Chondrocyte (in vitro differentiated cells): ENCODE measurements around the gene NR5A2. TPM values are rescaled to one million over a fixed set of nuclear protein-coding genes. Genes with fewer than 3 reads are reported as not detected.

Experiments
- DNase-seq: peaks from one replicate; pipeline ENCODE4 v3.0.0; 2021; ENCODE audit warnings: mixed read lengths, low spot score
- H3K27ac Mint-ChIP-seq: one replicate; pipeline ENCODE4 v1.8.0; 2021; ENCODE audit warnings: mild to moderate bottlenecking, moderate library complexity, mixed read lengths; ENCODE audit not compliant: unreplicated experiment
- H3K27me3 Mint-ChIP-seq: 2 replicates; pipeline ENCODE4 v1.8.0; 2021; ENCODE audit warnings: low read depth, mixed read lengths
- H3K36me3 Mint-ChIP-seq: 2 replicates; pipeline ENCODE4 v1.8.0; 2021; ENCODE audit warnings: low read depth, mixed read lengths
- H3K4me1 Mint-ChIP-seq: 2 replicates; pipeline ENCODE4 v1.8.0; 2021; ENCODE audit warnings: low read depth, mild to moderate bottlenecking, mixed read lengths
- H3K4me3 Mint-ChIP-seq: one replicate; pipeline ENCODE4 v1.8.0; 2021; ENCODE audit warnings: mild to moderate bottlenecking, moderate library complexity, mixed read lengths; ENCODE audit not compliant: unreplicated experiment
- H3K9me3 Mint-ChIP-seq: 2 replicates; pipeline ENCODE4 v1.8.0; 2021; ENCODE audit warnings: low read depth, mixed read lengths
- CTCF ChIP-seq: fragments of 200-600 bp; sonication (generic); IDR thresholded peaks from 2 replicates; pipeline ENCODE4 v1.5.0; 2021; ENCODE audit warnings: antibody characterized with exemption, mild to moderate bottlenecking, moderate library complexity
- total RNA-seq: library from RNA; stranded (reverse); gene quantifications from 3 replicates; pipeline ENCODE4 v1.2.1, GENCODE V29; 2021

The NR5A2 gene
- total RNA-seq, 1 donor from 2014 or later = not detected

GRCh38 chr1:200161801-200162200, 134.3 kb downstream of the NR5A2 start:
- no peak overlapping the region for H3K27ac Mint-ChIP-seq
- H3K4me3 Mint-ChIP-seq = no peak overlapping the region
- no peaks in the 10 kb centered on the region for H3K36me3 Mint-ChIP-seq
- H3K4me1 Mint-ChIP-seq = peaks cover 8% of the 10 kb centered on the region
- no peak for DNase-seq
- H3K27me3 Mint-ChIP-seq = no peaks in the 10 kb centered on the region
- TF ChIP-seq CTCF = no peak
- no peaks in the 10 kb centered on the region for H3K9me3 Mint-ChIP-seq

DNA sequence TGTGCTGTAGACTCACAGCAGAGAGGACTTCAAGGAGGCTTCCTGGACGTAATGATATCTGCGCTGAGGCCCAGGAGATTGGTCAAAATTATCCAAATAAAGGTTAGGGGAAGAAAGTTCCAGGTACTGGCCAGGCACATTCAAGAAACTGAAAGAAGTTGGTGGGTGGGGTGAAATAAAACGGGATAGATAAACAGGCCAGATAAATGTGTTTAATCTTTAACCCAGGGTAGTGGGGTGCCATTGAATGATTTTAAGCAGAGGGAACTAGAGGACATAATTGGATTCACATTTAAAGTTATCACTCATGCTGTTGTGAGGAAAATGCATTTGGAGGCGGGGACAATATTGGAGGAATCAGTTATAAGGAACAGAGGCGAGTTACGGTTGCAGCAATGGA, 134.7 kb downstream of the NR5A2 start:
- H3K36me3 Mint-ChIP-seq = no peaks in the 10 kb centered on the region
- no peak overlapping the region for H3K4me3 Mint-ChIP-seq
- no peak for DNase-seq
- H3K4me1 Mint-ChIP-seq = peaks cover 8% of the 10 kb centered on the region
- H3K27me3 Mint-ChIP-seq = no peaks in the 10 kb centered on the region
- H3K9me3 Mint-ChIP-seq = no peaks in the 10 kb centered on the region
- H3K27ac Mint-ChIP-seq = no peak overlapping the region
- no peak for TF ChIP-seq CTCF

DNA sequence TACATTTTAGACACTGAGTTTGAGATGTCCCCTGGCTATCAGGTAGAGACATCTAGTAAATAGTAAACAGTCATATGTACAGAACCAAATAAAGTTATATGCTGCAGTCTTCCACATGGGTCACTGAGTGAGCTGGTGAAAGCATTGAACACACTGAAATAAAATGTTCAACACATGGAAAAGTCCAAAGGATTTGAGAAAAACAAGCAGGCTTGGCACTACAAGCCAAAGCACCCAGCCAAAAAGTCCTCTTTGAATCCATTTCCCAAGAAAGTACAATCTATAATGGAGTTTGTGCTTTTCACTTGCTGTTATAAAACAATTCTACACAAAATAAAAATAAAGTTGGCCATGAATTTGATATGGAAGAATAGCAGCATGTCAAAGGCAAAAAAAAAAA, 135.4 kb downstream of the NR5A2 start:
- Mint-ChIP-seq H3K4me3 (no peak overlapping the region), H3K27me3 (peaks cover 2% of the 10 kb centered on the region), H3K27ac (no peak overlapping the region), H3K4me1 (peaks cover 3% of the 10 kb centered on the region), H3K36me3 (no peaks in the 10 kb centered on the region), H3K9me3 (no peaks in the 10 kb centered on the region)
- no peak for DNase-seq
- no peak for TF ChIP-seq CTCF

- Mint-ChIP-seq H3K4me3 (no peak overlapping the region), H3K9me3 (no peaks in the 10 kb centered on the region), H3K4me1 (no peaks in the 10 kb centered on the region), H3K27me3 (peaks cover 2% of the 10 kb centered on the region), H3K27ac (no peak overlapping the region), H3K36me3 (no peaks in the 10 kb centered on the region)
- no peak for TF ChIP-seq CTCF
- DNase-seq = no peak
Measured at GRCh38 chr1:200163911-200164310, 136.4 kb downstream of the NR5A2 start.

GRCh38 chr1:200165493-200166220, 138.1 kb downstream of the NR5A2 start:
- H3K4me3 Mint-ChIP-seq = no peak overlapping the region
- no peak for TF ChIP-seq CTCF
- H3K36me3 Mint-ChIP-seq = no peaks in the 10 kb centered on the region
- H3K27ac Mint-ChIP-seq = no peak overlapping the region
- no peaks in the 10 kb centered on the region for H3K4me1 Mint-ChIP-seq
- DNase-seq = no peak
- no peaks in the 10 kb centered on the region for H3K9me3 Mint-ChIP-seq
- peaks cover 2% of the 10 kb centered on the region for H3K27me3 Mint-ChIP-seq
